GM18873 (cell line): Measurements from ENCODE around the gene ZNF337.
"Not testable (repeated sequence)": the region's sequence is repeated elsewhere in the genome, so short reads cannot be mapped to it uniquely, and the experiment has no call there.

Experiments
- ATAC-seq: cut with Tn5 transposase; IDR thresholded peaks from one replicate; pipeline ENCODE4 v1.9.1; 2021; ENCODE audit warnings: mild to moderate bottlenecking, moderate library complexity, moderate number of reproducible peaks; ENCODE audit not compliant: unreplicated experiment, low FRiP score

ZNF337 gene

GRCh38 chr20:25696371-25697131 is at the start of gene ZNF337:
TSS of gene ZNF337 (minus strand) at chr20:25696853. CDS start at chr20:25686417, 10,436 bp downstream.
- ATAC-seq = peak; percentile 95

GRCh38 chr20:25745738-25746137 is 49.1 kb upstream of the ZNF337 start:
- ATAC-seq = no peak

DNA sequence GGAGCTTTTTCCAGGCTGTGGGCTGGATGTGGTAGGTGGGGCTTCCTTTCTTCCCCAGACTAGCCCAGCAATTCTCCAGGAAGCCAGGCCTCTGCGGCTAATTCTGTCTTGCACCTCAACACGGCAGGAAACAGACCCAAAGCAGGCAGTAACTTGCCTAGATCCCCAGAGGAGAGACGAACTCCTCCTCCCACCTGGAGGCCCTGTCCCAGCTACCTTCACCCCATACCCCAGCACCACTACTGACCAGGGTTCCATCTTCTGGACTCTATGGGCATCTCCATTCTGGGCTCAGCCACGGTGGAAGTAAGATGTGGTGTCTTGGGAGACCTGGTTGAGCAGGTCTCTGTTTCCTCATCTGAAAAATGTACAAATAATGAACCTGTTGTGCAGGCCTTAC is 48.4 kb upstream of the ZNF337 start:
- no peak for ATAC-seq

DNA sequence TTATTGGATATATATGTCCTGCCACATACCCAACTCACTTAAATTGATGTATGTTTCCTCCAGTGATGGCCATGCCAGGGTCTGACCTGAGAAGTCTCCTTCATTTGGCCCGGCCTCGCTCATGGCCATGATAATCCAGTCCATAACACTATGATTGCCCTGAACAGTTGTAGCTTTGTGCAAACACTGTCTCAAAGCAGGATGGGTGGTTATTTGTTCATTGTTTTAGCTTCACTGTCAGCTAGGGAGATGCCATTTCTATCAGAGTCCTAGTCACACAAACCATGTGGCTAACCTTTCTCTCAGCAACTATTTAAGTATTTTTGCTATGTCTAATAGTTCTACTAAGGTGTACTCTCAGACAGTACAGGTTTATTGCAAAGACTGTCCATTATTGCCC is 47.6 kb upstream of the ZNF337 start:
- ATAC-seq = no peak

DNA sequence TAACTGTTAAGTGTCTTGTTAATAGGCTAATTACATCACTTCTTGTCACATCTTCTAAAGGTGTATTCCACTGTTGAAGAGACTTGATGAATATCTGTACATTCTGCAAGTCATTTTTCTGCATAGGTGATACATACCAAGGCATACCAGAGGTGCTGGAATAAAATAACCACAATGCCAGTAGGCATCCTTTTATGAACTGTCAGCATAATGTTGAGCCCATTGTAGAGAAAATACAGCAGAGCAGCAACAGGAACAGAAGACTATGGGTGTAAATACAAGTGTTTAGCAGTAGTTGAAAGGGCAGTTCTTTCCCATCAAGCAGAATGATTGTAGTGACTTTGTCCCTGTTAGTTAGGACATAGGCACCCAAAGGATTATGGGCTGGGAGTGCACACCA is 44.4 kb upstream of the ZNF337 start:
- no peak for ATAC-seq

DNA sequence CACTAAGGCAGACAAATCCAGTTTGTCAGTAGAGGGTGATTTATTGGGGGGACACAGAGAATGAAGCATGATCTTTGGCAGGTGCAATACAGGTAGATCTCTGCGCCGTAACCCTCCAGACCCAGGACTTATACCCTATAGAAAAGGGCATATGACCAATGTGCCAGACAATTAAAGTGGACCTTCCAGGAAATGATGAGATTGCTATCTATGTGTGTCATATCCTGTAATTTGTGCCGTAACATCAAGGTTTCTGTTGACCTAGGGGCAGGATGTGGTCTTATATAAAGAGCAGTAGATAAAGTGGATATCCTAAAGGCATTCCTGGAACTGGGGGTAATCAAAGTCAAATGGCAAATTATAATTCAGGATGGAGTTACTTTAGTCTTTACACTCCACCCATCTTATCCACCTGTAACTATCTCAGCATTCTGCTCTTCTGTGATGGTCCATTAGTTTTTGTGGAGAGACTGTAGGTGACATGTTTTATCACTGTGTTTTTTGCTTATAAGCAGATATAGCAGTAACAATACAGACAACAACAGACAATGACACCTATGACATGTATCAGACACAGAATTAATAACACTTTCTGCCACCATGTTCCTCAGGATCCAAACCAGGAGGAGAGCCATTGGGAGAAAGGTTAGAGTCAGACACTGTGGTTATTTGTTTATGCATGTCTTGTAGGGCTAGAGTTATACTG is 43.1 kb upstream of the ZNF337 start:
- ATAC-seq = no peak

DNA sequence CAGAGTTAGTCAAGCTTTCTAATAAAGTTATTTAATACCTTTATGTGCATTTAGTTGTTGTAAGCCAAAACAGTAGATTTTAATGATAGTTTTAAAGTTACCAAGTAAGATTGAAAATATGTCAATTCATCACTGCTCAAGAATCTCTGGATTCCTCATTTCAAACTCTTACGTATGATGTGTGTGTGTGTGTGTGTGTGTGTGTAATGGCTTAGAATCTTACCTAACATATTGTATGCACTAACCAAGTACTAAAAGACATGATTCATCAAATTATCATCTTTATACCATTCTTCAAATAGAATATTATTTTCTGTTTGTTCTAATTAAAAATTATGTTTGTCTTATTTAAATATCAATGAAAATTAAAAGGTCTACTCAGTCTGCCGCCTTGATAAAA is 41.5 kb upstream of the ZNF337 start:
- no peak for ATAC-seq

GRCh38 chr20:25733903-25734302 is 37.2 kb upstream of the ZNF337 start:
- ATAC-seq = no peak

DNA sequence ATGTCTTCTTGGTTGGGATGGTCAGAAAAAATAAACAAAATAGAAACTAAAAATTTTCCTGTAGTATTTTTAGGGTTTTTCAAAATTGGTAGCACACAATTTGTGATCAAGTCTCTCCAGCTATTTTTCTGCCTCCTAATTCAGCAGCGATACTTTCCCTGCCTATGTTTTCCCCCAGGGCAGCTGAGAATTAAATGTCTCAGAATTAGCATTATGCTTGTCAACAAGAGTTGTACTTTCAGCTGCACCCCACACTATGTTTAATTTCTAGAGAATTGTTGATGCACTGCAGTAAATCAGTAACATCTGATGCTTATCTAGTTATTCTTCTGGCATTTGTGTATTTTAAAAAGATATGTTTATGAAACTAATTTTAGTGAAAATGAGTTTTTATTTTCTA is 34.2 kb upstream of the ZNF337 start:
- no peak for ATAC-seq

DNA sequence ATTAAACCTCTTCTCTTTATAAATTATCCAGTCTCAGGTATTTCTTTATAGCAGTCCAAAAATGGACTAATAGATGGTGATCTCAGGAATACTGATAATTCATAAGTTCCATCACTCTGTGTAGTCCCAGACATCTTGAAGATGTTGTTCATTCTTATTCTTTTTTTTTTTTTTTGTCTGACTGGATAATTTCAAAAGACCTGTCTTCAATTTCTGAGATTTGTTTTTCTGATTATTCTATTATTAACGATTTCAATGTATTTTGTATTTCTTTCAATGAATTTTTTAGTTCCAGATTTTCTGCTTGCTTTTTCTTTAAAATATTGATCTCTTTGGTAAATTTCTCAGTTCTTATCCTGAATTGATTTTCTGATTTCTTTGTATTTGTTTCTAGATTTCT is 29.7 kb upstream of the ZNF337 start:
- ATAC-seq = no peak

DNA sequence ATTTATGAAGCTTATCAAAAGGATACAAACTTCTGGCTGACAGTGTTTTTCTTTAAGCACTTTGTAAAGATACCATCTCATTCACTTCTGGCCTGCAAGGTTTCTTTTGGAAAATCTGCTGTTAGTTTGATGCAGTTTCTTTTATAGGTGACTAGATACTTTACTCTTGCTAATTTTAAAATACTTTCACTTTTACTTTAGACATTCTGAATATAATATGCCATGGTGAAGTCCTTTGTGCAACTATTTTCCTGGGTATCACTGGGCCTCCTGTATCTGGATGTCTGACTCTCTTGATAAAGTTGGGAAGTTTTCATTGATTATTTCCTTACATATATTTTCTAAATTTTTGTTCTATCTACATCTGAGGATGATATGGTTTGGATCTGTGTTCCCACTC is 29.0 kb upstream of the ZNF337 start:
- ATAC-seq = no peak

GRCh38 chr20:25723975-25724374 is 27.3 kb upstream of the ZNF337 start:
- ATAC-seq = no peak

GRCh38 chr20:25720285-25720684 is 23.6 kb upstream of the ZNF337 start:
- no peak for ATAC-seq

GRCh38 chr20:25718896-25719809 is 22.5 kb upstream of the ZNF337 start:
- not testable (repeated sequence) for ATAC-seq

GRCh38 chr20:25707695-25708094 is 11.0 kb upstream of the ZNF337 start:
- ATAC-seq = no peak

DNA sequence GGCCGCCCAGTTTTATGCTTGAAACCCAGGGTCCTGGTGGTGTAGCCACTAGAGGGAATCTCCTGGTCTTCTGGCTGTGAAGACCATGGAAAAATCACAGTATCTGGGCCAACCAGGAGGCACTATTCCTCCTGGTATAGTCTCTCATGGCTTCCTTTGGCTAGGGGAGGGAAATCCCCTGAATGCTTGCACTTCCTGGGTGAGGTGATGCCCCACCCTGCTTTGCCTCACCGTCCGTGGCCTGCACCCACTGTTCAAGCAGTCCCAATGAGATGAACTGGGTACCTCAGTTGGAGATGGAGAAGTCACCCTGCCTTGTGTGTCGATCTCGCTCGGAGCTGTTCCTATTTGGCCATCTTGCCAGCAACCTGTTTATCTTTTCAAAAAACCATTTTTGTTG is 10.1 kb upstream of the ZNF337 start:
- no peak for ATAC-seq

- no peak for ATAC-seq
These were observed 9.2 kb upstream of the ZNF337 start for GRCh38 chr20:25705830-25706351.

DNA sequence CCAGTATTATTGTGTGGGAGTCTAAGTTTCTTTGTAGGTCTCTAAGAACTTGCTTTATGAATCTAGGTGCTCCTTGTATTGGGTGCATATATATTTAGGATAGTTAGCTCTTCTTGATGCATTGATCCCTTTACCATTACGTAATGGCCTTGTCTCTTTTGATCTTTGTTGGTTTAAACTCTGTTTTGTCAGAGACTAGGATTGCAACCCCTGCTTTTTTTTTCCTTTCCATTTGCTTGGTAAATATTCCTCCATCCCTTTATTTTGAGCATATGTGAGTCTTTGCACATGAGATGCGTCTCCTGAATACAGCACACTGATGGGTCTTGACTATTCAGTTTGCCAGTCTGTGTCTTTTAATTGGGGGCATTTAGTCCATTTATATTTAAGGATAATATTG is 7.7 kb upstream of the ZNF337 start:
- ATAC-seq = not testable (repeated sequence)

- not testable (repeated sequence) for ATAC-seq
These were observed 4.2 kb upstream of the ZNF337 start for GRCh38 chr20:25700835-25701234.

DNA sequence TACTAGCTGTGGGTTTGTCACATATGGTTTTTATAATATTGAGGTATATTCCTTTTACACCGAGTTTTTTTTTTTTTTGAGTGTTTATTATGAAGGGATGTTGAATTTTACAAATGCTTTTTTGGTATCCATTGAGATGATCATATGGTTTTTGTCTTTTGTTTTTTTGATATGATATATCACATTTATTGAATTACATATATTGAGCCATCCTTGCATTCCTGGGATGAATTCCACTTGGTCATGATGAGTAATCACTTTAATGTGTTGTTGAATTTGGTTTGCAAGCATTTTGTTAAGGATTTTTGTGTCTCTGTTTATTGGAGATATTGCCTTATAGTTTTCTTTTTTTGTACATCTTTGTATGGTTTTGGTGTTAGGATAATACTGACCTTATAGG is 3.3 kb upstream of the ZNF337 start:
- no peak for ATAC-seq

- ATAC-seq = no peak
These were observed 436 bp upstream of the ZNF337 start for GRCh38 chr20:25697132-25697446.
